ENCODE results near the gene MTHFS. TPM values are rescaled to one million over a fixed set of nuclear protein-coding genes. Genes with fewer than 3 reads are reported as not detected.

The MTHFS gene
- total RNA-seq, 1 donor = 8.4 TPM

DNA sequence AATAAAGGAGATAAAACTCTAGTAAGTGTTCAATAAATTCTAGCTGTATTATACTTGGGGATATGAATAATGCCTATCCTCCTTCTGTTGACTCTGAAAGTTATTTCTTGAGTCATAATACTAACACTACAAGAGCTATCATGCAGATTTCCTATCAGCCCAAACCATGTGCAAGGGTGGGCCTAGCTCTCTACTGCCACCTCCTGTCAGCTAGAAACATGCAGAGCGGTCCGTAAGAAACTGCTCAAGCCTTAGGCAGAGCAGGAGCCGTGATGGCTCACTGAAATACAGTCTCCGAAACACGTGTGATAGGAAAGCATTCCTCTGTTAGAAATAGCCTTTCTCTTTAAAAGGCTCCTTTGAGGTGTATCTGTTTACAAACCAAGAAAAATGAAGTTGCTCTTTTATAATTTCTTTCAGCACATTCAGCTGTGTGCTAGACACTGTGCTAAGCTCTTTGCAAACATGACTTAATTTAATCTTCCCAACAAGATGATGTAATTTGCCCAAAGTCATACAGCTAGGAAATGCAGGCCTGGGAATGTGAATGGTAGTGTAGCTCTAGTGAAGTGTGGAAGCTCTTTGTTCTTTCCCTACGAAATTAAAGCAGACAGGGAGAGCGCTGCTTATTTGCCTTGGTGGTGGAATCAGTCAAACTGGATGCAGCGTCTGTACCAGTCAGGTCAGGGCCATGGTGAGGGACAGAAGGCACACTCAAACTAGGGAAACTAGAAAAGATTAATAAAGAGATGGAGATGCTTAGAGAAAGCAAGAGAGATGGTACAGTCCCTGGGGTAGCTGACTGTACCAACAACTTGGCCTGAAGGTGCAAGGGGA is 43.1 kb downstream of the MTHFS start:
- no peak overlapping the region for H3K4me3 ChIP-seq (ENCODE audit: low read depth, low read length)
- peak; percentile 93 for DNase-seq (ENCODE audit: low read depth)
- TF ChIP-seq, protein P1, sequence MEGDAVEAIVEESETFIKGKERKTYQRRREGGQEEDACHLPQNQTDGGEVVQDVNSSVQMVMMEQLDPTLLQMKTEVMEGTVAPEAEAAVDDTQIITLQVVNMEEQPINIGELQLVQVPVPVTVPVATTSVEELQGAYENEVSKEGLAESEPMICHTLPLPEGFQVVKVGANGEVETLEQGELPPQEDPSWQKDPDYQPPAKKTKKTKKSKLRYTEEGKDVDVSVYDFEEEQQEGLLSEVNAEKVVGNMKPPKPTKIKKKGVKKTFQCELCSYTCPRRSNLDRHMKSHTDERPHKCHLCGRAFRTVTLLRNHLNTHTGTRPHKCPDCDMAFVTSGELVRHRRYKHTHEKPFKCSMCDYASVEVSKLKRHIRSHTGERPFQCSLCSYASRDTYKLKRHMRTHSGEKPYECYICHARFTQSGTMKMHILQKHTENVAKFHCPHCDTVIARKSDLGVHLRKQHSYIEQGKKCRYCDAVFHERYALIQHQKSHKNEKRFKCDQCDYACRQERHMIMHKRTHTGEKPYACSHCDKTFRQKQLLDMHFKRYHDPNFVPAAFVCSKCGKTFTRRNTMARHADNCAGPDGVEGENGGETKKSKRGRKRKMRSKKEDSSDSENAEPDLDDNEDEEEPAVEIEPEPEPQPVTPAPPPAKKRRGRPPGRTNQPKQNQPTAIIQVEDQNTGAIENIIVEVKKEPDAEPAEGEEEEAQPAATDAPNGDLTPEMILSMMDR (IDR thresholded peaks at IDR 0.05; ENCODE audit: insufficient read depth, low read length) = peak; percentile 100

DNA sequence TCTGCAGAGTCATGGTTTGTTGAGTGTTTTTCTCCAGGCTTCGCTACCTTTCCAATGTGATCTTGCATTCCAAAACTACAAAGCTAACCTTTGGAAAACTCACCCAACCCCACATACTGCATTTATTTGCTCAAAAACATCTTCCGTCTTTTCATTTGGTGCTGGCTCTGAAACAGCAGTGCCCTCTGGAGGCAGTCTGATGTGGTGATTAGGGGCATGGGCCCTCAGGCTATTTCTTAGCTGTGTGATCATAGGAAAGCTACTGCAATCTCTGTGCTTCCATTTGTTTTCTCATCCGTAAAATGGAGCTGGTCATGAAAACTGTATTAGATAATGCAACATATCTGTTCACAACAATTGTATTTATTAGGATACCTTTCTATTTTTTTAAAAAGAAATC is 47.0 kb downstream of the MTHFS start:
- peak; percentile 51 for DNase-seq (ENCODE audit: low read depth)
- TF ChIP-seq, protein P1 (IDR thresholded peaks at IDR 0.05; ENCODE audit: insufficient read depth, low read length) = peak; percentile 76
- no peak overlapping the region for H3K4me3 ChIP-seq (ENCODE audit: low read depth, low read length)

DNA sequence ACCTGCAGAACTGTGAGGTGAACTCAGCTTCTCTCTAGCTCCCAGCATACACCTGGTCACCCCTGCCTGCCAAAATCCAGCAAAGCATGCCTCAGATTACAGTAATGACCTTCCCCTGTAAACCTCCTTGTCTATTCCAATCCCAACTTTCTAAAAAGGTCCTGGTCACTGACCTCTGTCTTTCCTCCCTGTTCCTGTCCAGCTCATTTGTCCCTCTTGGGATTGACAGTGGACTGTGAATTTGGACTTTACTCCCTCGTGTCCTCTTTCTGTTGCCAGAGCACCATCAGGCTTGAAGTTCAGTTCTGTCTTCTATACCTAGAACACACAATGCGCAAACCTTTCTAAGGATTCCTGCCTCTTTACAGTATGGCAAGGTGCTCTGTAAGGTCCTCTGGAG is 50.3 kb downstream of the MTHFS start:
- no peak overlapping the region for H3K4me3 ChIP-seq (ENCODE audit: low read depth, low read length)
- DNase-seq (ENCODE audit: low read depth) = no peak
- TF ChIP-seq, protein P1 (IDR thresholded peaks at IDR 0.05; ENCODE audit: insufficient read depth, low read length) = no peak

DNA sequence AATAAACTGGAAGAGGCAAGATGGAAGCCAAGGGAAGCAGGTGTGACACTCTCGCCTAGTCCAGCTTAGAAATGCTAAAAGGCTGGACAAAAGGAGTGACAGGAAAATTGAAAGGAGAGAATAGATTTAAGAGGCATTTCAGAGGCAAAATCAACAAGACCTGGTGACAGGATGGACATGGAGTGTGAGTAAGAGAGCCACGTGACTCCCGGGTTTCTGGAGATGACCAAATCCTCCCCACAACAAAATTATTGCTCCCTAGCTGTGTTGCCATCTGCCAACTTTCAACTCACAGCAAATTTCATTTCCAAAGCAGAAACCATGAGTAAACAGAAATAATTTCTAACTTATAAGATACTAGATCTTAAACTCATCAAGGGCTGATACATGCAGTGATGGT is 52.6 kb downstream of the MTHFS start:
- no peak overlapping the region for H3K4me3 ChIP-seq (ENCODE audit: low read depth, low read length)
- TF ChIP-seq, protein P1 (IDR thresholded peaks at IDR 0.05; ENCODE audit: insufficient read depth, low read length) = no peak
- DNase-seq (ENCODE audit: low read depth) = no peak

DNA sequence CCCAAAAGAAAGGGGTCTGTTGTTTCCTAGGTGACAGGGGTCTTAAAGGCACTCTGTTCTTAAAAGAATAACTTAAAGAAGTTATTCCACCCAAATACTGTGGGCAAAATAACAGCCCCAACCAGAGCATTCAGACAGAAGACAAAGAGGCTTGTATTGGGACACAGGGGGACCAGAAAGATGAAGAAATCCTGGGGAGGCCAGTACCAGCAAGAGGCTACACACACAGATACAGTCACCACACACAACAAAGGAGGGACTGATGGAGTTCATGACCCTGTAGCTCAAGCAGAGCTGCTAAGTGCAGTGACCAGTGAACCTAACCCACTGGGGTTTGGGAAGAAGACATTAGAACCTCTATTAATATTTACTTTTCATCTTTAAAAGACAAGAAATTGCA is 59.0 kb downstream of the MTHFS start:
- DNase-seq (ENCODE audit: low read depth) = no peak
- TF ChIP-seq, protein P1 (IDR thresholded peaks at IDR 0.05; ENCODE audit: insufficient read depth, low read length) = no peak
- H3K4me3 ChIP-seq (ENCODE audit: low read depth, low read length) = no peak overlapping the region

DNA sequence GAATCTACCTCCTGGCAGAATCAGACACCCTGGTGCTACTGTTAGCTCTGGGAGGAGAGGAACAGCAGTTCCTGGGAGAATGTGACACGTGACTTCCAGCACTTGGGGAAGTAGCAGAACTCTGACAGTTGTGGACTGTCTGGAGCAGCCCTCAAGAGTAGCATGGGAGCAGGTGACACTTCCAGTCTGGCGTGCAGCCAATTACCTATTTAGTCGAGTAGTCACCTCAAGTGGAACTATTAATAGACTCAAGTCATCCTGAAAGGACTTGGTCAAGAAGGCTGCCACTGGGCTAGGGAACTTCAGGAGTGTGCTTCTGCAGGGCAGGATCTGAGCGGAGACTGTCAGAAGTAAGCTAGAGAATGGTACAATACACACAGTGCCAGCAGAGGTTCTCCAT is 62.3 kb downstream of the MTHFS start:
- TF ChIP-seq, protein P1 (IDR thresholded peaks at IDR 0.05; ENCODE audit: insufficient read depth, low read length) = no peak
- H3K4me3 ChIP-seq (ENCODE audit: low read depth, low read length) = no peak overlapping the region
- DNase-seq (ENCODE audit: low read depth) = no peak

Measured in fibroblast of the aortic adventitia (primary cell).